GM18867 (cell line): ENCODE measurements around the gene CORO7.

Source experiments
- ATAC-seq: cut with Tn5 transposase; IDR thresholded peaks from one replicate; pipeline ENCODE4 v1.9.1; 2021; ENCODE audit warnings: mild to moderate bottlenecking, moderate library complexity; ENCODE audit not compliant: unreplicated experiment

Gene CORO7

DNA sequence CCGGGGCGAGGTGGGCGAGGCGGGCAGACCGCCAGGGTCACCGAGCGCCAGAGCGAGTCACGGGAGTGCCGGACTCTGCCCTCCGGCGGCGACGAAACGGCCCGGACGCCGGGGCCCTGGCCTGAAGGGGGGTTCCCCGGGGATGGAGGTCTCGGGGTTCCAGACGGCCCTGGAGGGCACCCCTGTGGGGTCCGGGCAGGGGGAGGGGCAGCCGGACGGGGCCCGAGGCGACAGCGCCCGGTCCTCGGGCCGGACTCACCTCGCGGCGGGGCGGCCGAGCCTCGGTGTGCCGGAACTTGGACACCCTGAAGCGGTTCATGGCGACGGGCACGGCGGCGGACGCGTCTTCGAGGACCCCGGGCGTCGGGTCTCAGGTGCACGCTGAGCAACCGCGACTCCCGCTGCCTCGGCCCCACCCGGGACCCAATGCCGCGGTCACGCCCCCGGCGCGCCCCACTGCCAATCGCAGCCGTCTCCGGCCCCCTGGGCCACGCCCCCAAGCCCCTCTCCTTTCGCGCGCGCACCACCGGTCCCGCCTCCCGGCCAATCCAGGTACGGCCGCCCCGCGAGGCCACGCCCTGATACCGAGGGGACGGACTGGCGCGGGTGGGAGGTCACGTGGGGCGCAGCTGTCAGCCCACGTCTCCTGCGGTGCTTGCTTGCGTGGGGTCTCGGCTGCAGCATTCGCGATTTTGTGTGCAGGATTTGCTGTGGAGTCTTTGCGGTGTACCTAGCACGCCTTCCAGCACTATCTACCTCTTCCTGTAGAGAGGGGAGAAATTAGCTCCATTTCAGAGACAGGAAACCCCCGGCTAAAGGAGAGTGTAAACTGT lies at the start of gene CORO7:
TSS of gene CORO7 (minus strand) at position 397 of the 833 bp plus-strand sequence. CDS start at position 319, 78 bp downstream.
- ATAC-seq = peak; percentile 62

DNA sequence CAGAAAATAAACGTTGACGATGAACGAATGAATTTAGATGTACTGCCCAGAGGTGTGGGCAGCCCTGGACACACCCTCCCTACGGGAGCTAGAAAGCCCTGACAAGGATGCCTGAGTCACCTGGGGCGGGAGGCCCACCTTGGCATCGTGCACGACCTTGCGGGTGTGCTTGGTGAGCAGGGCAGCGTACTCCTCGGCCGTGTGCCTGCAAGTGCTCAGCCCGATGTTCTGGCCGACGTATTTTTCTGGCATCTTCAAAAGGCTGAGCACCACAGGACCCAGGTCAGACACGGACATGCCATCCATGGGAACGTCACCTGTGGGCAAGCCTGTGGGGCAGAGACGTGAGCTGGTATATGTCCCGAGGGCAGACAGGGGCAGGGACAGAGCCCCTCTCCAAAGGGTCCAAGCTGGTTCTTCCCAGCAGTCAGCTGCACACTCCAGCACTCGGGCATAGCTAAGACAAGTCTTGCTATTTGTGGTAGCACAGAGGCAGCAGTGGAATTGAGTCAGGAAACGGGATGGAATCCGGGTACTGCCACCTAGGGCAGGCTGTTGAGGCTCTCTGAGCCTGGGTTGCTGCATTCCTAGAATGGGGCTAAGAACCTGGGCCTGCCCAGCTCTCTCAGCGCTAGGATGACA lies 47.2 kb upstream of the CORO7 start:
- no peak for ATAC-seq

DNA sequence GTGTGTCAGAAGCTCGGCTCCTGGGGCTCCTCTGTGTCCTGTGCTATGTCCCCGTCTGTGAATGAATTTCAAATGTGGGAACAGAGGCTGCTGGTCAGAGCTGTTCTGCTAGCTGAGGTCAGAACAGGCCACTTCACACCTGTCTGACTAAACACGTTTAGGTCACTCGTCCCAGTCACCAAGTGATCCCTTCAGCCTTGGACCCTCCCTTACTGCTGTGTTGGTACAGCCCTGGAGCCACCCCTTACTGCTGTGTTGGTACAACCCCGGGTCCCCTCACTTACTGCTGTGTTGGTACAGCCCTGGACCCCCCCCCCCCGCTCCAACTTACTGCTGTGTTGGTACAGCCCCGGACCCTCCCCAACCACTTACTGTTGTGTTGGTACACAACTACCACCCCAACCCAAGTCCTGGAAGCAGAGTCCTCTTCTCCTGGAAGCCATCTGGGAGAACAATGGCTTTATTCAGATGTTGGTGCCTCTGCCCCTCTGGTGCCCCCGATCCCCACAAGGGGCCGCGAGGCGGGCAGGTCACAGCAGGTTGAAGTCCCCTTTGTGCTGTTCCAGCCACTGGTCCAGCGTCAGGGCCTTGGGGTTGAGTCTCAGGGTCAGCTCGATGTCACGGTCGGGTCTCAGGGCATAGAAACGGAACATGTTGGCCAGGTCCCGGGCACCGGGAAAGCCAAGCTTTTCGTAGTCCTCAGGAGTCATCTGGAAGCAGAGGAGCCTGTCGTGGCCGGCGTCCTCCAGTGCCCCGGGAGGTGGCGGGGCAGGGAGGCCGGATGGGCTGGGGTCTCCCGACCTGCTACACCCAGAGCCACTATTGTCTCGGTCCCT lies 45.1 kb upstream of the CORO7 start:
- no peak for ATAC-seq

DNA sequence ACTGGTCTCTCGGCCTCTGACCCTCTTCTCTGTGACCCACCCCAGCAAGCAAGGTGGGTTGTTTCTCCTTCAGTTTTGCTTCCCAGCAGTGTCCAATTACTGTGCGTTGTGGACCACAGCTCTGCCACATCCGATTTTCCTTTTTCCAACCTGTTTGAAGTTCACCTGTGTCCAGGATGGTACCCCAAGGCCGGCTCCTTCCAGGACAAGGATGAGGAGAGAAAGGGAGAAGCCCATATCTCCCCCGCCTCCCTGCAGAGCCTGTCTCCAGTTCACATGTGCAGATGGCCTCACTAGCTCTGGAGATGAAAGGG lies 44.5 kb upstream of the CORO7 start:
- no peak for ATAC-seq

DNA sequence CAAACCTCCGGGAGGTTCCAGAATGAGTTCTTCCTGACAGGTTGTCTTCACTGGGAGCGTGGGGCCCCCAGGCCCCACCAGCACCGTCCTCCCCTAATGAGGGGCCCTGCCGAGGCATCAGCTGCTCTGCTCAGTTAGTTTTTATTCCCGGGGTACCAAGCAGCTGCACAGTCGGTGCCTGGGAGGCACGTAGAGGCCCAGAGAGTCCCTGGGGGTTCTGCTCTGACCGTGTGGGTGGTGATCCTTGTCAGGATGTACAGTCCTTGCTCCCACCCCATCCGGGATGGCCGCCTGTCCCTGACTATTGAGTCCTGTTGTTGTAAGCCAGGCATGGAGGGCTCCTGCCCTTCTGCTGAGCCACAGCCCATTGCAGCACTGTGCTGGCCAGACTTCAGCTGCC lies 39.6 kb upstream of the CORO7 start:
- ATAC-seq = no peak

DNA sequence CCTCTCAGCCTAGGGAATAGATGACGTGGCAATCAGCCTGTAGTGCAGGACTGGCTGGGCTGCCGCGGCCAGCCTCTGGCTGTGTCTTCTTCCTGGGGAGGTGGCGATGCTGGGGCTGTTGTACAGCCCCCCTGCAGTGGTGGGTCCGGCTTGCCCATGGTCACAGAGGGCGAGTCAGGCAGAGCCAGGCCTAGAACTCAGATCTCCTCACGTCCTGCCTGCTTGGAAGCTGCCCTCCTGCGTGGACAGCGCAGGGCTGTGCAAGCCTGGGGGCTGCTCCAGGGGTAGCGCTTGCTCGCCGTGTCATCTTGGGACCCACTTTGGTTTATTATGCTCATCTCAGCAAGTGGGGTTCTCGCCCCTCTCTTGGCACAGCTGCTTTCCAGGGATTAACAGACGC lies 38.7 kb upstream of the CORO7 start:
- no peak for ATAC-seq

DNA sequence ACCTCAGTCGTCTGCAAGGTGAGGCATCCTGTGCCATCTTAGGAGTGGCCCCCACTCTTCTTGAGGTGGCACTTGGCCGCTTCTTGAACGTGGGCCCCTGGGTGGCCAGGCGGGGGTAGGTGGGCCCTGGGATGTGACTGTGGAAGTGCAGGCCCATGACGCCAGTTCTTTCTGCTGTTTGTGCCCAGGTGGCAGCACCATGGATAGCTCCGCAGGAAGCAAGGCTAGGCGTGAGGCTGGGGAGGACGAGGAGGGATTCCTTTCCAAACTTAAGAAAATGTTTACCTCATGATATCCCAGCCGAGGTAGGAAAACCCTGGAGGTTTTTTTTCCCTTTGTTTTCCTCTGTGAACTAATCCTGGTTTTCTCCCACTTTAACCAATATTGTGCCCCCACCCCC lies 38.2 kb upstream of the CORO7 start:
- no peak for ATAC-seq

DNA sequence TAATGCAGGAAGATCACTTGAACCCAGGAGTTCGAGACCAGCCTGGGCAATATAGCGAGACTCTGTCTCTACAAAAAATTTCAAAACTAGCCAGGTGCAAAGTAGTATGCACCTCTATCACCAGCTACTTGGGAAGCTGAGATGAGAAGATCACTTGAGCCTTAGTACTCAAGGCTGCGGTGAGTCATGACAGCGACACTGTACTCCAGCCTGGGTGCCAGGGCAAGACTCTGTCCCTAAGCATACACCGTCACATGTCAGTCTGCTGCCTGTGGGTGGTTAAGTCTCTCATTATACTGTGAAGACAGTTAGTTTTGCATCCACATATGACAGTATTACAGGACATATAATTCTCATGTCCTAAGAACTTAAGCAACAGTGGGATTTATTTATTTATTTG lies 36.3 kb upstream of the CORO7 start:
- ATAC-seq = no peak

DNA sequence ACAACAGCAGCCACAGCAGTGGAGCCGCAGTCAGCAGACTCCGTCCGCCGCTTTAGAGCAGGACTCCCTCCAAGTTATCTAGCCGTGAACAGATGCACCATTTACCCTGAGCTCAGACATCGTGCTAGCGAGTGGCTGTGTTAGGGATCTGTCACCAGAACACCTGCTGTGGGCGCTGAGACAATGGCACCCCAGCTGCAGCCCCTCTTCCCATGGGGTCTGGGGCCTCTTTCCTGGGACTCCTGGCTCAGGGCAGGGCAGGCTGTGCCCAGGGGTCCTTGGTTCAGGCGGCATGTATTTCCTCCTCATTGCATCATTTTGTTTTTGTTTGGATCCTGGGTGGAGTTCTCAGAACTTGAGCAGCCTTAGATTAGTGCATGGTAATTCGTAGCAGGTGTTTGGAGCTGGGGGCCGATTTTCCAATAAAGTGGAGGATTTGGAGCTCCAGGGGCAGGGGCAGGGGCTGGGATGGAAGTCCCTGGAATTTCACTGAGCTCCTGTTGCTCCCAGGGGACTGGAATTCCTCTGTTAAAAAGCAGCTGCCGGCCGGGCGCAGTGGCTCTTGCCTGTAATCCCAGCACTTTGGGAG lies 34.6 kb upstream of the CORO7 start:
- no peak for ATAC-seq

DNA sequence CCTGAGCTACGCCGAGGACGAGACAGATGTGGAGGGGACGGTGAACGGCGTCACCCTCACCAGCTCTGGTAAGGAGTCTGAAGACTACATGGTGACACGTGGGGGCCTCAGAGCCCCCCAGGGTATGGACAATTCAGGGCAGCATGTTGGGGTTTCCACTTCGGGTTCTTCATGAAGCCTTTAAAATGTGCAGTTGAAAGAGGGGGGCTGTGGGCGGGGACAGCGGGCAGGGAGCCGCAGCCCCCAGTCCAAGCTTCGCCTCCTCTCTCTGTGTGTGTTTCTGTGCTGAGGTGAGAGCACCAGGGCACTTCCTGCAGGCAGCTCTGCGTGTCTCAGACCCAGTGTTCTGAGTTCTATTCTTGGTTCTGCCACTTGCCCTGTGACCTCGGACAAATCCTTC lies 34.0 kb upstream of the CORO7 start:
- no peak for ATAC-seq

DNA sequence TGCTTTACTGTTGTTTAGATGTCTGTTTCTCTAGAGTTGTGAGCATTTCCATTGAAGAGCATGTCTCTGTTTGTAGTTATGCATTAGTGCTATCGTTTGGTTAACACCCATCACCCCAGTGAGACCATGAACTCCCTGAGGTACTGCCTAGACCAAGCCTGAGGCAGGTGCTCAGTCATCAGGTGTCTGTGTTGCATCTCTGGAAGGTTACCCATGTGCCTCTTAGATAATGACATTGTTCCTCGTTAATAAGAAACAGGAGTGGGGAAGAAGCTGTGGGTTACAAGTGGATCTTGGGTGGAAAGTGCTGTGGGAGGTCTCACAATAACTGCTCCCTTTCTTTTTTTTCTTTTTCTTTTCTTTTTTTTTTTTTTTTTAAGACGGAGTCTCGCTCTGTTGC lies 27.6 kb upstream of the CORO7 start:
- ATAC-seq = no peak

DNA sequence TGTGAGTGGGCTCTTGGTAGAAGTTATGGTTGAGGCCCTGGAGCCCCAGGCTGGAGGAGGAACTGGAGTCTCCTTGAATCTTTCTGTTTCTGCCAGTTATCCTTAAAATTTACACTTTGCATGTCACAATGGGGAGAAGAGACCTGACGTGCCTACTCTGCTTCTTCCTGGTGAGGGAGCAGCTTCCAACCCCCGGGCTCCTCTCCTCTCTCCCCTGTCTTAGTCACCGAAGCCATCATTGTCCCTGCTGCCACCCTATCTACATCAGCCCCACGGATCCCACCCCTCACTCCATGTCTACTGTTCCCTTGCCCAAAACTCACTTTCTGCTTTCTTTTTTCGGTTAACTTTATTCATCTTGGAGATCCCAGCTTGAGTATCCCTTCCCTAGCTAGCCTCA lies 26.9 kb upstream of the CORO7 start:
- ATAC-seq = no peak

DNA sequence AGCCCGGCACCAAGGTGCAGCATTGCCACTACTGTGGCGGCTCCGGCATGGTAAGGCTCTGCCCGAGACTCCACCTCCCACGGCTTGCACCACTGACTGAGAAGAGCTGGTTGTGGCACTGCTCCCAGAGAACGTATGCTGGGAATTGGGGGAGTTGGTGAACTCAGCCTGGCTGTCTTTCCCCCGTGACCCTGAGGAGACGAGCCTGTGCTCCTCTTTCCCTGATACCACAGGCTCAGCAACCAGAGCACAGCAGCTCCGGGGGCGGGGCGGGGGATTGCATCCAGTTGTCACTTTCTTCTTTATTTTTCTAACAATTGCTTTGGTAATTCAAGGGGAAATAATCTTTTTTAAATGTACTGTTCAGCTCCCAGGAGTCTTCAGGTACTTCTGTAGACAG lies 26.0 kb upstream of the CORO7 start:
- no peak for ATAC-seq

DNA sequence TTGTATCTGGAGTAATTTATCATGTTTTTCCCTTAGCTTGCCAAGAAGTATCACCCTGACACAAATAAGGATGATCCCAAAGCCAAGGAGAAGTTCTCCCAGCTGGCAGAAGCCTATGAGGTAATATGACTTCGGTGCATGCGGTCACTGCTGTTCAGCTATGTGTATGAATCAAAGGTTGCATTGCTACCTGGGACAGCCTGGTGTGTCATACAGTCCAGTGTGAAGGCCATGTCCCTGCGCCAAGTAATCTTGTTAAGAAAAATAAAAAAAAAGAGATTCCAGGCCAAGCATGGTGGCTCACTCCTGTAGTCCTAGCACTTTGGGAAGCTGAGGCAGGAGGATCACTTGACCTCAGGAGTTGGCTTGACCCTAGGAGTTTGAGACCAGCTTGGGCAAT lies 21.0 kb upstream of the CORO7 start:
- ATAC-seq = no peak

DNA sequence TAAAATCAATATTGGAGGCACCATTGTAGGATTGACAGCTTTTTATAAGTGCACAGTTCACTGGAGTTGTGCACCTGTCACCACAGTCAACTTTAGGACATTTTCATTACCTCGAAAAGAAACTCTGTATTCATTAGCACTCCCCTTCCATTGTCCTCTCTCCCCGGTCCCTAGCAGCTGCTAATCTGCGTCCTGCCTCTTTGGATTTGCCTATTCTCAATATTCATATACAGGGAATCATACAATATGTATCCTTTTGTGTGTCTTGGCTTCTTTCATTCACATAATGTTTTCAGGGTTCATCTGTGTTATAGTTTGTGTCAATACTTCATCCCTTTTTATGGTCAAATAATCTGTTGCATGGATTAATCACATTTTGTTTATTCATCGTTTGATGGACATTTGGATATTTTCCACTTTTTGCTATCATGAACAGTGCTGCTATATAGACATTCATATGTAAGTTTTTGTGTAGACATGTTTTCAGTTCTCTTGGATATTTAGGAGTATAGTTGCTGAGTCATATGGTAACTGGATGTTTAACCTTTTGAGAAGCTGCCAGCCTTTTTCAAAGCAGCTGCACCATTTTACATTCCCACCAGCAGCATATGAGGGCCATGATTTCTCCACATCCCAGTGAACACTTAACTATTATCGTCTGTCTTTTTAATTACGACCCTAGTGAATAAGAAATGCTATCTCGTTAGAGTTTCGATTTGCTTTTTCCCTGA lies 19.1 kb upstream of the CORO7 start:
- no peak for ATAC-seq

DNA sequence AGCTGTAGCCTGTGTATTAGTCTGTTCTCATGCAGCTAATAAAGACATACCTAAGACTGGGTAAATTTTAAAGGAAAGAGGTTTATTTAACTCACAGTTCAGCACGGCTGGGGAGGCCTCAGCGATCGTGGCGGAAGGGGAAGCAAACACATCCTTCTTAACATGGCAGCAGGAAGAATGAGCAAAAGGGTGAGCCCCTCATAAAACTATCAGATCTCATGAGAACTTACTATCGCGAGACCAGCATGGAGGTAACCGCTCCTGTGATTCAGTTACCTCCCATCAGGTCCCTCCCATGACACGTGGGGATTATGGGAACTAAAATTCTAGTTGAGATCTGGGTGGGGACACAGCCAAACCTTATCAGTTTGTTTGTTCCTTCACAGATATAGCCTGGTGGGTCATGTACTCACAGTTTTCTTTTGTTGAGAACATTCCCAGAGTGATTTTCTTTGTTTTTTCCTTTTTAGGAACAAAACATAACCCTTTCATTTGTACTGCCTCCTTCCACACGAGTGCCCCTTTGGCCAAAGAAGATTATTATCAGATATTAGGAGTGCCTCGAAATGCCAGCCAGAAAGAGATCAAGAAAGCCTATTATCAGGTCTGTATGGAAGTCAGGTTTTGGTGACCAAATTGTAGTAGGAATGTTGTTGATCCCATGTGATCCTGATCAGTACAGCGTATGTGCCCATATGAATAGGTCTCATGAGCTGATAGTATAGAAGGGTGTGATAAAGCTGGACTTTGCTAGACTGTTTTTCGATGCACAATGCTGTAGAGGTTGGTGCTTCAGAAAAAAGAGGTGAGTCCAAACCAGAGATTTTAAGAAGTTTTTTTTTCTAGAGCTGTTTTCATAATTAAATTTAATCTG lies 17.8 kb upstream of the CORO7 start:
- ATAC-seq = no peak

DNA sequence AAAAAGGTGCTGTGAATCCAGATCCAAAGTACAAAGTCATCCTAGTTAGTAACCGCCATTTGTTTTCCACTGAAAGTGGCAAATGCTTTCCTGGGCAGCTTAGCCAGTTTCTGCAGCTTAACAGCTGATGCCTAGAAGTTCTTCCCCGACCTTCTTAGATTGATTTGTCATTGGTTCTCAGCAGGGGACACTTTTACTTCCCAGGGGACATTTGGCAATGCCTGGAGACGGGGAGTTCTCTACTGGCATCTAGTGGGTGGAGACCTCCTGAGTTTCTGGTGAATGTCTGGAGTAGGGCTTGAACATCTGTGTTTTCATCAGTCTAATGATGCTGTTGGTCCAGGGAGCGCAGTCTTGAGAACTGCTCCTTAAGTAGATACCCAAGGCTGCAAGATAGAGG lies 16.8 kb upstream of the CORO7 start:
- ATAC-seq = no peak

DNA sequence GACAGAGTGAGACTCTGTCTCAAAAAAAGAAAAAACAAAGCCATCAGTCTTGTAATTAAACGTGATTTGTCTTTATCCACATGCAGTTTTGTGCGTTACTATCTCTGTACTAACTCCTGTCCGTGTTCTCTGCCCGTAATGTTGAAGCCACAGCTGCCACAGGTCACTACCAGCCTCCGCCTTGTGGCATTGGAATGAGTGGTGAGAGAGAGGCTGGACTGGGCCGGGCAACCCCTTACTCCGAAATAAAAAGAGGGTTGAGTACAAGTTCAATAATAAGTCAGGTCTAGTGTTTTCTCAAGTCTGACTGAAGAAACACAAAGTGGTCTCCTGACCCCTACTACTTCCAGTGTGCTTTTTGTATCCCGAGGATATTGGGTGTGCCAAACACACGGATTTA lies 14.6 kb upstream of the CORO7 start:
- no peak for ATAC-seq

DNA sequence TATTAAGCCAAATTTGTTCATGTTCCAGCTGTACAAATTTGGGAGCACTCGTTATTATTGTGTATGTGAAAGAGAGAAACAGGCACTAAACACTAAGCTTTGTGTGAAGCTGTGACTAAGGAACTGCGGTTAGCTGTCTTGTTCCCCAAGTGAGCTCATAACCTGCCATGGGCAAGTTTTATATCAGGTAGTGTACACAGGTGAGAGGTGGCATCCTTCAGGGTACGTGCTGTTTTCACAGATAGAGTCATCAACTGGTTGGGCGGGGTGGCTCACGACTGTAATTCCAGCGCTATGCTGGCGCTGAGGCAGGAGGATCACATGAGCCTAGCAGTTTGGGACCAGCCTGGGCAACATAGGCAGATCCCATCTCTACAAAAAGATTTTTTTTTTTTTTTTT lies 12.1 kb upstream of the CORO7 start:
- no peak for ATAC-seq
